Middle frontal gyrus (tissue), 1 donor: ENCODE data around the gene BMP7.

ENCODE experiments used
- DNase-seq: peaks from one replicate; pipeline ENCODE4 v3.0.0-alpha.2; 2015; ENCODE audit warnings: low spot score; ENCODE audit errors: extremely low spot score

BMP7 gene

DNA sequence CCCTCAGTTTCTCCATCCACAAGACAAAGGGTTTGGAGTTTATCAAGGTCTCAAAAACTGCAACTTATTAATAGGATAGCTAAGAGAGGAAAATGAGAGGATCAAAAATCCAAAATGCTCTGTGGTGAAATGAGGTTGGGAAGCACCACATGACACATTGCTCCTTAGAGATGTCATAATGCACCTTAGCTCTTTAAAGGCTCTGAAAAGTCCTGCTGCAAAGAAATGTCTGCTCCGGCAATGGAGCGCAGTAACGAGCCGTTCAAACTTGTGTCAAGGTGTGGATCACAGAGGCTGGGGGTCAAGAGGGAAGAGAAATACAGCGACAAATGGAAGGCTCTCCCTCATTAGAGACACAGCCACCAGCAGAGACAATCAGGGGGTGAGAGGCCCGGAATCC lies 53.1 kb downstream of the BMP7 start:
- DNase-seq: no peak

DNA sequence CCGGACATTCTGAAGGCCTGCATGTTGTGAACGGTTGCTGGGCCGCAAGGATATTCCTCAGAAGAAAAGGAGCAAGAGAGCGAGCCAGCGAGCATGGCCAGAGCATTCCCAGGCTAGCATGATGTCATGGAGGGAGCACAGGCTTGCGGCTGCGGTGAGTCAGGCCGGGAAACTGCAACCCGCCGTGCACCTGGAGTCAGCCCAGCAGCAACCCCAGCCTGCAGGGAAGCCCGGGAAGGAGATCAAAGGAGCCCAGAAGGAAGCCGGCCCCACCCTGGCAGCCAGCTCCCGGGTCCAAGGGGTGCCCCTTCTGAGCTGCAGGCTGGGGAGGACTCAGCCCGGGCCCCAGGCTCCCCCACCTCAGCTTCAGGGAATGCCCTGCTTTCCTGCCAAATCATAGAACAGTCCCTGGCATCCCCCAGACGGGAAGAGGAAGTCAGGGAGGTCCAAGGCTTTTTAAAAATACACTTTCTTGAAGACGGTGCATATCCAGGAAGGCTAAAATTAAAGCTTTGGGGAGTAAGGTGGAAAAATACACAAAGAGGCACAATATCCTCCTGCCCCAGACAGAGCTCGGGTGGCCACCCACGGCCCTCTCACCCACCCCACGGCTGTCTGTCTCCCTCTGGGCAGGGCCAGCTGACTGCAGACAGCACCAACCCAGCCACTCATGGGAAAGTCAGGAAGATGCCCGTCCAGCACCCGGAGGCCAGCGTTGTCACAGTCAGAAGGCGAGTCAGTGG lies 53.7 kb downstream of the BMP7 start:
- DNase-seq: no peak

DNA sequence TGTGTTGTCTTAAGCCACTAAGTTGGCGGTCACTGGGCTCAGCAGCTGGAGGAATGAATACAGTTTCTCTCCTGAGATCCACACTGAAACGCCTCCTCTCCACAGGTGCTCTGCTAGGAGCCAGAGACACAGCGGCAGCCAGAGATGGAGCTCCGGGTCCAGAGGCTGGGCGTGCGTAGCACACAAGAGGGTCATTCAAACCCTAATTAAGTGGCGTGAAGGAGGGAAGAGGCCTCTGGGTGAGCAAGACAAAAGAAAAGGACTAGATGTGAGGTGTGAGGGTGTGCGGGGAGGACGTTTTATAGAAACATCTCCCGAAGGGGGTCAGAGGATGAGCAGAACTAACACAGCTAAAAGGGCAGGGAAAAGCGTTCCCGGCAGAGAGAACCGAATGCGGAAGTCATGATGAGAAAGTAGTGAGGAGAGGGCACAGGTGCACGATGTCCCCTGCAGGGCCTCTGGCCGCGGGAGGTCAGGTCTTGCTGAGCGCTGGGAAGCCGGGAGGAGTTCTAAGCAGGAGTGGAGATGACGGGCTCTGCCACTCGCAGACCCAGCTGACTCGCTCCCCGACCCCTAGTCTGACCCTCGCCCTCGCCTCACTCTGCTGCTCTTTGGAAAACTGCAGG lies 54.4 kb downstream of the BMP7 start:
- no peak for DNase-seq

DNA sequence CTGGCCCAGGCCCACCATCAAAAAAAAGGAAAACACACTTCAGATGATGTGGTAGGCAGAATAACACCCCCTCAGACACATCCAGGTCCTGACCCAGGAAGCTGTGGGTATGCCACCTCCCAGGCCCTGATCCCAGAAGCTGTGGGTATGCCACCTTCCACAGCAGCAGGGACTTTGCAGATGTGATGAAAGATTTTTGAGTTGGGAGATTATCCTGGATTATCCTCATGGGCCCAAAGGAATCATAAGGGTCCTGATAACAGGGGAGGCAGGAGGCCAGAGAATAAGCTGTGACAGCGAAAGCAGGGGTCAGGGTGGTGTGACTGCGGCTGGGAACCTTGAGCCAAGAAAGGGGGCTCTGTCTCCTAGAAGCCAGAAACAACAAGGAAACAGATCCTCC lies 55.0 kb downstream of the BMP7 start:
- no peak for DNase-seq

DNA sequence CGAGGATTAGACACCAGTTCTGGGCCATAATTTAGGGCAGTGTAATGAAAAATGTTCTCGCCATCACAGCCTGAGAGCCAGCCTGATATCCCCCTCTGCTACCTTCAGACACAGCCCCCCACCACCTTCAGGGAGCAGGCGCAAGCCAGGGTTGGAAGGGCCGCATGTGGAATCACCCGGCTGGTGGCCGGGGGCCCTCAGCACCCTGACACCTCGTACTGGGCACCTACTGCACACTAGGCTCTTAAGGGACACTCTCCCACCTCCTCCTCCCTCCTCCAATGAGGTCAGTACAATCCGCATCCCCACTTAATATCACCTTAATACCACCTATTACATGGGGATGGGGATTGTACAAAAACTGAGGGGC lies 55.5 kb downstream of the BMP7 start:
- DNase-seq: no peak

DNA sequence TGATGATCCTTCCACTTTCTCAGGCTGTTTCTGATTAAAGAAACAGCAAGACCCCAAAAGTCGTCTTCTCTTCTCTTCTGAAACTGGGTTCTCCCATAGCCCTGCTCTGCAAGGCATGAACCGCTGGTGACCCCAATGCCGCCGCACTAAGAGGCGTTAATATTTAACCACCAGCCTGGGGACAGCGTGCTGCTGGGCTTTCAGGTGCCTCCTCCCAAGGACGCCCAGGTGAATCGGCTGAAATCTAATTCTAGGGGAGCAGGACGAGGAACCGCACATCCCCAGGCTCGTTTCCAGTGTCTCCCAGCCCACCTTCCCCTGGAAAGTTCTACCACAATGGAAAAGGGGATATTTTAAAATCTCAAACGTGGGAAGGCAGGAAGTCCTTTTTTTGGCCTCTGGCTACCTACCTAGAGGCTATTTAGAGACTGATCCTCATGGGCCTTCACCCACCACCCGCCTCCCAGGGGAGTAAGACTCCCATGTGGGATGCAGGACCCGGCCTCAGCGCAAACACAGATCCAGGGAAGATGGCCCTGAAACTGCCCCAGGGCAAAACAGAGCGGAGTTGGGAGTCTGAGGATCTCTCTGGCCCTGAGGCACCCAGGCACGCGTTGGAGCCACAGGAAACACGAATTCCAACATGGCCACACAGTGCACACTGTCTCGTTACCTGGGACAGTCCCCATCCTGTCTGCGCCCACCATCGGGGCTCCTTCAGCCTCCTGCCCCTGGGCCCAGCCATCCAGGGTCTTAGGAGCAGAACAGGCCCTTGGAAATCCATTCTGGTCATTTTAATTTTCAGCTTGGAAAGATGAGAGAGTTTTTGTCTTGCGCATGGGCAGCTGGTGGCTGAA lies 56.2 kb downstream of the BMP7 start:
- DNase-seq: no peak

DNA sequence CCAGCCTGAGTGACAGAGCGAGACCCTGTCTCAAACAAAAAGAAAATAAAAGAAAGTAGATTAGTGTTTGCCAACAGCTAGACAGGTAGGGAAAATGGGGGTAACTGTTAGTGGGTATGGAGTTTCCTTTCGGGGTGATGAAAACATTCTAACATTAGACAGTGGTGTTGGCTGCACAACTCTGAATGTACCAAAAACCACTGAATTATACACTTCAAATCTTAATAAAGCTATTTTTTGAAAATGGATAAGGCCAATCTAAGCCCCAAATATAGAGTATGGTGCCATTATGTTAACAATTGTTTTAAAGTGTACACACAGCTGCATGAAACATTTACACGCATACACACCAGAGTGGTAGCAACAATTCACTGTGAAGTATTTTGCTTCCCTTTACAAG lies 57.0 kb downstream of the BMP7 start:
- no peak for DNase-seq

DNA sequence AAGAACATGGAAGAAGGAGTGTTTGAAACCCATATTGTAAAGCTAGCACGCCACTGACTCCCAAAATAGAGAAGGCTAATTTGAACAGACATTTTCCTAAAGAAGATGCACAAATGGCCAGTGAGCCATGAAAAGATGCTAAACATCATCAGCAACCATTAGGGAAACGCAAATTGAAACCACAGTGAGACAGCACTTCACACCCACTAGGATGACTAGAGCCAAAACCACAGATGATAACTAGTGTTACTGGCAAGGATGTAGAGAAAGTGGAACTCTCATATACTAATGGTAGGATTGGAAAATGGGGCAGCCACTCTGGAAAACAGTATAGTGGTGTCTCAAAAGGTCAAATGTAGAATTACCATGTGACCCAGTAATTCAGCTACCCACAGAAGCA lies 58.2 kb downstream of the BMP7 start:
- DNase-seq: no peak

DNA sequence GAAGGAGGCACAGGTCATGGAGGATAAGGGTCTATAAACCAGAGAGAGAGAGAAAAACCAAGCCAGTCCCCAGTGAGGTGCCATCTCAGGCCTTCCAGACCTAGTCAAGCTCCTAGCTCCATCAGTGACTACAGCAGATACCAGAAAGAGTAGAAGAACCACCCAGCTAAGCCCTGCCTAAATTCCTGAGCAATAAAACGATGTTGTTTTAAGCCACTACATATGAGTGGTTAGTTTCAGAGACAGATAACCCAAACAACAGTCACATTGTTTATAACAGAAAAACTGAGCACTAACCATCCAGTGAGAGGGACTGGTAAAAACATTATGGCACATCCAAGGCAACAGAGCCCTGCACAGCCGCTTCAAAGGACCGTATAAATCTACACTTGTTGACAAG lies 59.2 kb downstream of the BMP7 start:
- DNase-seq: no peak

DNA sequence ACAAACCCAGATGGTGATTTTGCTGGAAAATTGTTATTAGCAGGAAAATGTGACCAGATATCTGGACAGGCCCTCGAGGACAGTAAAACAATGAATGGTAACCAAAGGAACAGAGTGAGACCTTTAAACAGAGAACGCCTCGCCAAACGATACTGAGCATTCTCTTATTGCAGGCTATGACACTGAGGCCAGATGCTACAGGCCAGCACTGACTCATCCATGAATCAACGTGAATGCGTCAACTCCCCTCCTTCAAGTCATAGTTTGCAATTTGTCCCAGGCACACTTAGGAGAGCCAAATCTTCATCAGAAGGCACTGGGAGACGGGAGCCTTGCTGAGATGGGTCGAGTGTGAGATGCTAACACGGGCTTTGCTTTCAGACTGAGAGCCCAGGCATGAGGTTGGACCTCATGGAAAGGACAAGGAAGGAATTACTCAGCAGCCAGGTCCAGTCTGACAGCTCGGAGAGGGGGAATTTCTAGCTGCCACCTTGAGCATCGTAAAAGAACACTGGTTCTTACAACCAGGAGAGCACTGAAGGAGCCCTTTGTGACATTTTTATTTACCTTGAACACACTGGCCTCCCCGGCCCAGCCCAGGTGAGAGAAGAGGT lies 60.7 kb downstream of the BMP7 start:
- DNase-seq: no peak

DNA sequence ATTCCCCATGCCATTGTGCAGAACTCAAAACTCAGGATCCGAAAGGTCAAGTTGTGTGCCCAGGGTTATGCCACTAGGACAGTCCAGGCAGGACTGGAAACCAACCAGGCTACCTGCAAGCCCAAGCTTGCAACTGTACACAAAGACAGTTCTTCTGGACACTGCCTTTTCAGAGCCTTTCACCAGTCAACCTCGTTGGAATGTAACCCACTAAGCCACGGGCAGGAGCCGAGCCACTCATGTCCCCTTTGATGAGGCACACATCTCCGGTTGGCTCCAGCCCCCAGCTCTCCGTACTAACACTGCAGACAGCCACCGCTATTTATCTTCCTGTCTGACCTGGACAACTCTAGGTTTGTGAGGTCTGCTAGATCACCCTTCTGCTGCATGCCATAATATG lies 62.5 kb downstream of the BMP7 start:
- DNase-seq: no peak

DNA sequence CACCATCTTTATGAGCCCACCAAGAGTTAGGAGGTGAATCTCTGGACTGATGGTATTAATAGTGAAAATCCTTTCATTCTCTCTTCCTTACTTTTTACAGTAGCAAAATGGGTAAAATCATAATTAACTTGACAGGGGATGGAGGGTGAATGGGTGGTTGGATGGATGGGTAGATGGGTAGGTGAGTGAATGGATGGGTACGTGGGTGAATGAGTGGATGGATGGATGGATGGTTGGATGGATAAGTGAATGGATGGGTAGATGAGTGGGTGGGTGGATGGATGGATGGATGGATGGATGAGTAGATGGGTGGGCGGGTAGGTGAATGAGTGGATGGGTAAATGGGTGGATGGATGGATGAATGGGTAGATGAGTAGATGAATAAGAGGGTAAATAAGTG lies 63.2 kb downstream of the BMP7 start:
- no peak for DNase-seq

DNA sequence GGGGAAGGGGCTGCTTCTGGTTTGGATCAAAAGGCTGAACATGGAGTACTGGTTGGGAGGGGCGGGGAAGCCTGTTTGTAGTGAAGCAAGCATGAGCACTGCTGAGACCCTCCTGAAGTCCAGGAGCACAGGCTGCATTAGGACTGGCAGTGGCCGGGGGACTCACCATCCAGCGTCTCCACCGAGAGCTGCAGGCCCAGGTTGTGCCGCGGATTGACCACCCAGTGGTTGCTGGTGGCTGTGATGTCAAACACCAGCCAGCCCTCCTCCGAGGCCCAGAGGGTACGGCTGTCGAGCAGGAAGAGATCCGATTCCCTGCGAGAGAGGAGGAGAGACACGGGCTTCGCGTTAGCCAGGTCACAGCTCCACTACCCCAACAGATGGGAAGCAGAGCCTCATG lies 64.1 kb downstream of the BMP7 start:
- no peak for DNase-seq

DNA sequence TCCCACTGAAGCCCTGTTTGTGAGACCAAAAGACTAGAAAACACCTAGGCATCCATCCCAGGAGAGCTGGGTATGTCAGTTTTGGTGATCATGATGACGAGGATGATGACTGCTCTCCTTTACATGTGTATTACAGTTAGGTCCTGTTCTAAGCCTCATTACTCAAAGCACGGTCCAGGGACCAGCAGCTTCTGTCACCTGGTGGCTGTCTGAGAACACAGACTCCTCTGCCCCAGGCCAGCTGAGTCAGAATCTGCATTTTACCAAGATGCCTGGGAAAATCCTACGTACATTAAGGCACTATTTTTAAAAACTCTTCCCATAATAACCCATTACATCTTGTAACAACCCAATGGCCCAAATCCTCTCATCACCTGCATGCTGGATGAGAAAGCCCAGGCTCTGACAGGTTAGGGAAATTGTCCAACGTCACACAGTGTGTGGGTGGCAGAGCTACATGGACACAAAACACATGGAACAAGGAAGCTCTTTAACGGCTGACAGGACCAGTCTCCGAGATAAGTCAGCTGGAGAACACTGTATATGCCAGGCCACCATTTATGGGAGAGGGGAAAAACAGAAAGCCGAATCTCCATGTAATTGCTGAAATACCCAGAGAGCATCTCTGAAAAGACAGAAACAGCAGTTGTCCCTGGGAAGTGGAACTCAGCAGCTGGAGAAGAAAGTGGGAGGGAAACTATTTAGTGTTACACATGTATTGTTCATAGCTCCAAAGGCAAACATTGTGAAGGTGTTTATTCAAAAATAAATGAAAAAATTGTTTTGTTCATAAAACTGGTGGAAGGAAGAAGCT lies 65.4 kb downstream of the BMP7 start:
- no peak for DNase-seq

DNA sequence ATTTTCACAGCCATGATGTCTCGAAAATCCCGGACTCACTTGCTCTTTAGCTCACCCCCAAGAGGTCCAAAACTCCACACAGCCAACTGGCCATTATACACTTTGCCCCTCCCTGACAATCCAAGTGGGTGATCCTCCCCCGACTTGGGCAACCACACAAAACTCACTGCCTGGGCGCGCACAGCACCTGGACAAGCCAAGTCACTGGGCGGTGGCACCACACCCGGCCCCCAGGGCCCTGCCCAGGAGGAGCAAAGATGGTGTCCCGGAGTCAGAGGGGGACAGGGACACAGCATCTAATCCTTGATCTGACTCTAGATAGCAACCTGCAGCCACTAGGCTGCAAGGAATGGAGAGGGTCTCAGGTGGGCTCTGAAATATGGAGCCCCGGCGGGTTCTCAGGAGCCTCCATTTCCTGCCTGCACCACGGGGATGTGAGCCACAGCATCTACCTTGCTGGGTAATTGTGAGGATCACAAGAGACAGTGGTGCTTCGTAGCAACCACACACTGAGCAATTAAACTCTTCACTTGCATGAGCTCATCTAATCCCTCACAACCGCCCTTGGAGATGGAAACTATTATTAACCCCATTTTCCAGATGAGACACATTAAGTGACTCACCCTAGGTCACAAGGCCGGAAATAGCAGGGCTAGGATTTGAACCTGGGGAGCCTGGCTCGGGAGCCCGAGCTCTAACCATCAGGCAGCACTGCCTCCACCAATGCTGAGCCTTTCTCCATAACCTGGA lies 66.6 kb downstream of the BMP7 start:
- DNase-seq: no peak

DNA sequence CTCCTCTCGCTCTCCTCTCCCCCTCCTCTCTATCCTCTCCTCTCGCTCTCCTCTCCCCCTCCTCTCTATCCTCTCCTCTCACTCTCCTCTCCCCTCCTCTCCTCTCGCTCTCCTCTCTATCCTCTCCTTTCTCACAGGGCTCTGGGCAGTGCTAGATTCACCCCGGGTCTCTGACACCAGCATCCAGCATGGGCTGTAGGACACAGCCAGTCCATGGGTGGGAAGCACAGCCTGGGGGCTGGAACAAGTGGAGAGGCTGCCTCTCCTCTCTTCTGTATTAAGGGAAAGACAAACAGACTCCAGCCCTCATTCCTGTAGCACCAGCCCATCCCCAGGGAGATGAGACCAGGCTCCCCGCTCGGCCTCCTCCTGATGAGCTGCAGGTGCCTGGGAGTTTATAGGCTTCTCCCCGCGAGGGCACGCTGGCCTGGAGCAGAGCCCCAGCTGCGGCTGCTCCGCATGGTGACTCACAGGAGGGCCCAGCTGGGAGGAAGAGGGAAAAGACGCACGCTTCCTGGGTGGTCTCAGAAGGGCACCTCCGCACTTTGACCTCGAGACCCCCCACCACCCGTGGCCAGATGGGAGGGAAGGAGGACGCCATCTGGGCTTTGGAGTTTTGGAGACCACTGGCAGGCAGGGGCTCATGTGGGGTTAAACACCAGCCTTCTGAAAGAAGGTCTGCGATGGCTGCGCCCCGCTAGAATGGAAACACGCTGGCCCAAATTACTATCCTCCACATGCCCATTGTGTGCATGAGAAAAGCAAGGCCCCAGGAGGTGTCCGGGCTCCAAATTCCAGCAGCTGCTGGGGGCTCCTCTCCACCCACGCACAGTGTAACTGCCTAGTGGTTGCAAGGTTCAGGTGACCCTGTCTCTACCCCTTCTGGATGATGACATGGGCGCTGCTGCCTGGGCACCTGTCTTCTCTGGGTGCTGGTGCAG lies 68.0 kb downstream of the BMP7 start:
- no peak for DNase-seq

DNA sequence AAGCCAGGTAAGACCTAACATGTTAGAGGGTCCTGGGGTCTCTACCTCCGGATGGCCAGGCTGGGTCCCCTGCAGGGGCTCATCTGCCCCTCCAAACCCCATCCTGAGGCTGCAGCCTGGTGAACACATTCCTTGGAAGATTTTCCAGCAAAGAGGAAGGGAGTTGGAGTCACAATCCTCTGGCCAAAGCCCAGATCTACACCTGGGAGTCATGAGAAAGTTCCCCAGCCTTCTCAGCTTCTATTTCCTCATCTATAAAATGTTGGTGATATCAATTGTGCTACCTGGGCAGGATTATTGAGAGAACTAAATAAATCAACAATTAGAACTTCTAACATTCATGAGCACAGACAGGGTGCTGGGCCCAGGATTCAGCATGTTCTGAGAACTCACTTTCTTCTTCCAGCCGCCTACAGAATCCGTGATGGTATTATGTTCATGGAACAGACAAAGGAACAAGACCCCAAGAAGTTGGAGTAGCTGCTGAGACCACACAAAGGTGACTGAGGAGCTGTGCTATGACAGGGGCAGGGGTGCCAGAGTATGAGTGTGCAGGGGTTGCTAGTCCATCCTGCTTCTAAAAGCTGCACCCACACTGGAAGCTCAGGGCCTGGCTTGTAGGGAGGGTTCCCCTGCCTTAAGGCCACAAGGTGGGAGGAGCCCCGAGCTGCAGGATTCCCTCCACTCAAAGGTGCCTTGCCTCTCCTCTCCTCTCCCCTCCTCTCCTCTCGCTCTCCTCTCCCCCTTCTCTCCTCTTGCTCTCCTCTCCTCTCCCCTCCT lies 68.9 kb downstream of the BMP7 start:
- no peak for DNase-seq

DNA sequence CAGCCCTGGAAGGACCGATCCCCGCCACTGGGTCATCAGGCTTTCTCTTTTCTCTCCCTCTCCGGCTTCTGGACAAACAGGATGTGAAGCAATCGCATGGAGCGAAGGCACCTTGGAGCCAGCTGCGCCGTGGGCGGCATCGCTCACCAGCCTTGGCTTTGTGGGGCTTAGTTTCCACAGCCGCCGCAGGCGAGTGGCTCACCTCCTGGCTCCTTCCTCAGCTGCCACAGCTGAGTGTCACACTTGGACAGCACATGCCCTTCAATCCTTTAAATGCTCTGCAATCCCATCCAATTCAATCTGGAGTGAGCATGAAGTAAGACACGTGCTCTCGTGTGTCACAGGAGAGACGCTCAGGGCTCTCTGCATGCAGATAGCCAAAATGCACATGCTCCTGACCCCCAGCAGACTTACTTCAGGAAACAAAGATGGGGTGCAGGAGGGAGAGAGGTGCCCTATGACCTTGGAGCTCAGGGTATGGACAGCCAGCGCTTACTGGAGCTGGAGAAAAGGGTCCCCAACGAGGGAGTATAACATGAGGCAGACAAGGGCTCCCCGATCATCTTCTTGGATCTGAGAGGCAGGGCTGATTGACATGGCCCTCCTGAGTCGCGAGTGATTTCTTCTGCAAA lies 70.9 kb downstream of the BMP7 start:
- no peak for DNase-seq
